ENCODE data around the gene PERCC1. TPM values are rescaled to one million over a fixed set of nuclear protein-coding genes. Genes with fewer than 3 reads are reported as not detected.

Gene PERCC1
- total RNA-seq, 1 experiment from 2014 or later = not detected

DNA sequence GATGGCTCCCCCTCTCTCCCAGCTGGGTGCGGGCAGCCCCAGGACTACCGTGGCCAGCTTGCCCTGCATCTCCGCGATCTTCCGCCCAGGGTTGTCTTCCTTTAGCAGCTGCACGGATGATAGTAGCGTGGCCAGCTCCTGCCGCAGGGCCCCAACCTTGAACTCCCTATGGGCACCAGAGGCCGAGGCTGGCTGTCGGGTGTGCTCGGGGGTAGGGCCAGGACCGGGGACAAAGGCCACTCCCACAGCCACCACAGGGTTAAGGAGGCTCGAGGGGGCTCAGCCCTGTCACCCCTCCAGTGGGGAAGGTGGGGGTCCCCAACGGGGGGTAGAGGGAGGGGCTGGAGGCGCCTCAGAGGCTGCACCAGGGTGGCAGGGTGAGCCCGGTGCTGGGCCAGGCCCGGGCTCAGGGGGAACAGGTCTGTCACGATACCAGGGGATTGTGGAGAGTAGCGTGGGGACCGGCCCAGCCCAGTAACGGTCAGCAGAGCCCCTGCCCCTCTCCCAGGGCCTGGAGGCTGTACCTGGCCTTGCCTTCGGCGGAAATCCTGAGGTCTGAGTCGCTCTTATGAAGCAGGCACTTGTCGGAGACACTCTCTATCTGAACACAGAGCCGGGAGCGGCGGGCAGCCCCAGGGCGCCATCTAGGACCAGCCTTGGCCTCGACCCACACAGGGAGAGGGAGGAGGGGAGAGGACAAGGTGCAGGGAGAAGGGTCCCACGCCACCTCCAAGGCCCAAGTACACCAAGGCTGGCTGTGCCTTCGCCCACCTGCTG lies 5.2 kb downstream of the PERCC1 start:
- BruUV-seq (replicated peaks) = no TSS peak
- Mint-ChIP-seq H3K9me3 (ENCODE audit: unreplicated experiment) (no peaks in the 10 kb centered on the region), H3K27ac (ENCODE audit: low read depth, unreplicated experiment) (no peak overlapping the region), H3K4me1 (ENCODE audit: insufficient read depth, unreplicated experiment) (no peaks in the 10 kb centered on the region), H3K27me3 (ENCODE audit: insufficient read depth, unreplicated experiment) (no peaks in the 10 kb centered on the region), H3K36me3 (ENCODE audit: insufficient read depth, unreplicated experiment) (no peaks in the 10 kb centered on the region), H3K4me3 (ENCODE audit: unreplicated experiment) (no peak overlapping the region)
- ChIA-PET POLR2A (interaction anchor here (0.9 kb wide), 1 partner anchor 14 kb away, joined by 3 read pairs; no protein-coding TSS in a partner anchor), CTCF (no interaction called here)
- no peak for TF ChIP-seq CTCF (IDR thresholded peaks at IDR 0.05; ENCODE audit: unreplicated experiment)
- no peak for DNase-seq (ENCODE audit: unreplicated experiment)
- intact Hi-C loops (cut with micrococcal nuclease) = no loop called here

GRCh38 chr16:1436731-1437355 lies 6.0 kb downstream of the PERCC1 start:
- no peak for DNase-seq (ENCODE audit: unreplicated experiment)
- H3K27ac Mint-ChIP-seq (ENCODE audit: low read depth, unreplicated experiment) = no peak overlapping the region
- no TSS peak for BruUV-seq (replicated peaks)

DNA sequence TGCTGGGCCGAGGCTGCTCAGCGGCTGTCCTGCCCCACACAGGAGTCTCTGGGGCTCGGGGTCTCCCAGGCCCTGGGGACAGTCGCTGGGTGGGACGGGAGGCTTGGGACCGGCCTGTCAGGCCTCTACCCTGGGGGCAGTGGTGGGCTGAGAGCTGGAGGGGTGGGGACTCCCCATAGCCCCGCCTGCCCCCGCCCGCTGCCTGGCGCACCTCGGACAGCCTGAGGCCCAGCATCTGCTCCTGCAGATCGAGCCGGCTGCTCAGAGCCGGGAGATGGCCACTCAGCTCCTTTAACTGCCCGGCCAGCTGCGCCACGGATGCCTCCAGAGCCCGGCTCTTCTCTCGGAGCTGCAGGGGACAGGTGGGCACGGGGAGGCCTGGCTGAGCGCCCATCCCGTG lies 6.7 kb downstream of the PERCC1 start:
- CTCF ChIA-PET = no interaction called here
- H3K9me3 Mint-ChIP-seq (ENCODE audit: unreplicated experiment) = no peaks in the 10 kb centered on the region

More at GRCh38 chr16:1436731-1437355, 6.0 kb downstream of the PERCC1 start:
- intact Hi-C loops (cut with micrococcal nuclease) = no loop called here
- Mint-ChIP-seq H3K9me3 (ENCODE audit: unreplicated experiment) (no peaks in the 10 kb centered on the region), H3K27me3 (ENCODE audit: insufficient read depth, unreplicated experiment) (no peaks in the 10 kb centered on the region), H3K4me3 (ENCODE audit: unreplicated experiment) (no peak overlapping the region), H3K36me3 (ENCODE audit: insufficient read depth, unreplicated experiment) (no peaks in the 10 kb centered on the region), H3K4me1 (ENCODE audit: insufficient read depth, unreplicated experiment) (no peaks in the 10 kb centered on the region)
- ChIA-PET POLR2A (interaction anchor here (0.9 kb wide), 1 partner anchor 15 kb away, joined by 3 read pairs; no protein-coding TSS in a partner anchor), CTCF (no interaction called here)
- TF ChIP-seq CTCF (IDR thresholded peaks at IDR 0.05; ENCODE audit: unreplicated experiment) = no peak

More for the DNA sequence above, 6.7 kb downstream of the PERCC1 start:
- no TSS peak for BruUV-seq (replicated peaks)
- H3K36me3 Mint-ChIP-seq (ENCODE audit: insufficient read depth, unreplicated experiment) = no peaks in the 10 kb centered on the region
- intact Hi-C loops (cut with micrococcal nuclease) = no loop called here
- no peak overlapping the region for H3K27ac Mint-ChIP-seq (ENCODE audit: low read depth, unreplicated experiment)
- H3K27me3 Mint-ChIP-seq (ENCODE audit: insufficient read depth, unreplicated experiment) = no peaks in the 10 kb centered on the region
- no peak overlapping the region for H3K4me3 Mint-ChIP-seq (ENCODE audit: unreplicated experiment)
- H3K4me1 Mint-ChIP-seq (ENCODE audit: insufficient read depth, unreplicated experiment) = no peaks in the 10 kb centered on the region
- no peak for TF ChIP-seq CTCF (IDR thresholded peaks at IDR 0.05; ENCODE audit: unreplicated experiment)
- no peak for DNase-seq (ENCODE audit: unreplicated experiment)
- POLR2A ChIA-PET = no interaction called here

Data from MCF 10A (cell line).